Vagina (tissue), 2 donors: ENCODE measurements around the gene MFN2.

Experiments used
- POLR2A ChIP-seq, 2 donors: fragments of 450-650 bp; IDR thresholded peaks; one replicate each; pipeline ENCODE4 v1.6.1; 2017; ENCODE audit warnings: antibody characterized with exemption in 2 of 2, mild to moderate bottlenecking in 2 of 2, moderate library complexity in 2 of 2
- TF ChIP-seq, protein P1 (sequence below), 3 experiments: fragments of 450-650 bp in 2 of 3; fragments of 200-600 bp in 1 of 3; sonication (generic) in 1 of 3; IDR thresholded peaks; one replicate each; pipeline ENCODE4 v1.5.1; 2017 to 2019; ENCODE audit warnings: antibody characterized with exemption in 3 of 3, mild to moderate bottlenecking in 2 of 3, moderate library complexity in 2 of 3

DNA sequence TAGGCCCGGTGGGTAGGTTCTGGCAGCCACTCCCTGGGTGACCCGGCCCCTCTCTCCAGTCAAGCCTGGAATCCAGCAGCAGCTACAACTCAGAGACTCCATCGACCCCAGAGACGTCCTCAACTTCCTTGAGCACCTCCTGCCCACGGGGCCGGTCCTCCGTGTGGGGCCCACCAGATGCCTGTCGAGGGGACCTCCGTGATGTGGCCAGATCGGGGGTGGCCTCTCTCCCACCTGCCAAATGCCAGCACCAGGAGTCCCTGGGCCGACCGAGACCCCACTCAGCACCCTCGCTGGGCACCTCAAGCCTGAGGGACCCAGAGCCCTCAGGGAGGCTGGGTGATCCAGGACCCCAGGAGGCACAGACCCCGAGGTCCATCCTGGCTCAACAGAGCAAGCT lies 41.8 kb downstream of the MFN2 start:
- TF ChIP-seq, protein P1, sequence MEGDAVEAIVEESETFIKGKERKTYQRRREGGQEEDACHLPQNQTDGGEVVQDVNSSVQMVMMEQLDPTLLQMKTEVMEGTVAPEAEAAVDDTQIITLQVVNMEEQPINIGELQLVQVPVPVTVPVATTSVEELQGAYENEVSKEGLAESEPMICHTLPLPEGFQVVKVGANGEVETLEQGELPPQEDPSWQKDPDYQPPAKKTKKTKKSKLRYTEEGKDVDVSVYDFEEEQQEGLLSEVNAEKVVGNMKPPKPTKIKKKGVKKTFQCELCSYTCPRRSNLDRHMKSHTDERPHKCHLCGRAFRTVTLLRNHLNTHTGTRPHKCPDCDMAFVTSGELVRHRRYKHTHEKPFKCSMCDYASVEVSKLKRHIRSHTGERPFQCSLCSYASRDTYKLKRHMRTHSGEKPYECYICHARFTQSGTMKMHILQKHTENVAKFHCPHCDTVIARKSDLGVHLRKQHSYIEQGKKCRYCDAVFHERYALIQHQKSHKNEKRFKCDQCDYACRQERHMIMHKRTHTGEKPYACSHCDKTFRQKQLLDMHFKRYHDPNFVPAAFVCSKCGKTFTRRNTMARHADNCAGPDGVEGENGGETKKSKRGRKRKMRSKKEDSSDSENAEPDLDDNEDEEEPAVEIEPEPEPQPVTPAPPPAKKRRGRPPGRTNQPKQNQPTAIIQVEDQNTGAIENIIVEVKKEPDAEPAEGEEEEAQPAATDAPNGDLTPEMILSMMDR (IDR thresholded peaks at IDR 0.05): no peak
- TF ChIP-seq POLR2A (IDR thresholded peaks at IDR 0.05): no peak
